ENCODE results near the gene JCAD.

DNA sequence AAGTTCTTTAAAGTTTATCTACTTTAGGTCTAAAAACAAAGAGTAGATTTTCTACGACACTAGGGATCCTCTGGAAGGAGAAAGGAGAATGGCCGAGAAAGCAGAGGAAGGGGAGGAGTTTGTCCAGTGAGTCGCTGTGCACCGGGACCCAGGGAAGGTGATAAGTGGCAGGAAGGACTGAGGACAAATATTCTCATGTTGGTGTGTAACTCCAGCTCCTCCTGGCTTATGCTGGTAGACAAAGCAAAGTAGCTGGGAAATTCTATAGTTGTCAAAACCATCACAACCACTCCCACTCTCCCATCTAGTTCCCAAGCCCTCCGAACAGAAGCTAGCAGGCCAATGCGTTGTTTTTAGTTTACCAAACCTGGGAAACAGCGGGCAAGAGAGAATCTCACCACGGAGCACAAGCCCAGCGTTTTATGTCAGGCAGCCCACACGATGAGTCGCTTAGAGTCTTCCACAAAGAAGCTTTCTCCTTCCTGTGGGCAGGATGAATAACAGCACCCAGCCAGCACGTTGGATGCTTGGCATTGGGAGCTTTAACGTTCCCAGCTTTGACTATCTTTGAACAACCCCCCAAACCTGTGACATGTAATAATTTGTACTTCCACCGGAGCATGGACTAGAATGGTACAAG, 32.9 kb upstream of the JCAD start:
- TF ChIP-seq, protein P1, sequence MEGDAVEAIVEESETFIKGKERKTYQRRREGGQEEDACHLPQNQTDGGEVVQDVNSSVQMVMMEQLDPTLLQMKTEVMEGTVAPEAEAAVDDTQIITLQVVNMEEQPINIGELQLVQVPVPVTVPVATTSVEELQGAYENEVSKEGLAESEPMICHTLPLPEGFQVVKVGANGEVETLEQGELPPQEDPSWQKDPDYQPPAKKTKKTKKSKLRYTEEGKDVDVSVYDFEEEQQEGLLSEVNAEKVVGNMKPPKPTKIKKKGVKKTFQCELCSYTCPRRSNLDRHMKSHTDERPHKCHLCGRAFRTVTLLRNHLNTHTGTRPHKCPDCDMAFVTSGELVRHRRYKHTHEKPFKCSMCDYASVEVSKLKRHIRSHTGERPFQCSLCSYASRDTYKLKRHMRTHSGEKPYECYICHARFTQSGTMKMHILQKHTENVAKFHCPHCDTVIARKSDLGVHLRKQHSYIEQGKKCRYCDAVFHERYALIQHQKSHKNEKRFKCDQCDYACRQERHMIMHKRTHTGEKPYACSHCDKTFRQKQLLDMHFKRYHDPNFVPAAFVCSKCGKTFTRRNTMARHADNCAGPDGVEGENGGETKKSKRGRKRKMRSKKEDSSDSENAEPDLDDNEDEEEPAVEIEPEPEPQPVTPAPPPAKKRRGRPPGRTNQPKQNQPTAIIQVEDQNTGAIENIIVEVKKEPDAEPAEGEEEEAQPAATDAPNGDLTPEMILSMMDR (conservative IDR thresholded peaks at IDR 0.05), result no peak
- TF ChIP-seq EZH2 (IDR thresholded peaks at IDR 0.05; ENCODE audit: low read depth), result no peak

All from PC-9 (cell line).